GM21447 (cell line): Measurements from ENCODE around the gene SPC24.
"Not testable (repeated sequence)": the region's sequence is repeated elsewhere in the genome, so short reads cannot be mapped to it uniquely, and the experiment has no call there.

ENCODE experiments used
- ATAC-seq: cut with Tn5 transposase; IDR thresholded peaks from one replicate; pipeline ENCODE4 v1.9.1; 2021; ENCODE audit not compliant: unreplicated experiment

Gene SPC24

DNA sequence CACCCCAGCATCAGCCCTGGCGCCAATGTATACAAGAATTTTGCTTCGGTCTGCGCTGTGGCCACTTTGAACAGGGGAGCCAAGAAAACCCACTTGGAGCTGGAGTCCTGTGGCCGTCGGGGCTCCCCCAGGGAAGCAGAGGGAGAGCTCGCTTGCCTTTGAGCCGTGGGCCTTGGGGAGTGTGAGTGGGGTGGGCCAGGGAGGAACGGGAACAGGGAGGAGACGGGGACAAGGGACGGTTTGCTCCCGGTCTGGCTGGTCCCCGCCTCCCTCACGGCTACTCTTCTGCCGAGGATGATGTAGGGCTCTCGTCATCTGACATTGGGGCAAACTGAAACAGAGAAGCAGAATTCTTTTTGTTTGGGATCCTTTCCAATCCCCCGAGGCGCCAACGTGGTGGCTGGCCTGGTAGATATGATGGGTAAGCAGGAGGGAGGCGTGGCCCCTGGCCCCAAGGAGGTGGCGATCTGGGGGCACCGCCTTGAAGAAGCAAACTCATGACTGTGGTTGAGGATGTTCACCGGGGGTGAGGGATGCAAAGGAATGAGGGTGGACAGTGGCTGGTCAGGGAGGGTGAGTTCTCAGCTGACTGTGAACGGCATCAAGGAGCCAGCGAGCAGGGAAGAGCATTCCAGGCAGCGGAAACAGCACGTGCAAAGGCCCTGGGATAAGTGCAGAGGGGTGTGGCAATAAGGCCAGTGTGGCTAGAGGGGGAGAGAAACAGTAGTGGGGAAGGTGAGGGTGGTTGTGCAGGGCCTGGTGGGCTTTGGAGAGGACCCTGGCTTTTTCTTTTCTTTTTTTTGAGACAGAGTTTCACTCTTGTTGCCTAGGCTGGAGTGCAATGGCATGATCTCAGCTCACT is 10.9 kb upstream of the SPC24 start:
- no peak for ATAC-seq

DNA sequence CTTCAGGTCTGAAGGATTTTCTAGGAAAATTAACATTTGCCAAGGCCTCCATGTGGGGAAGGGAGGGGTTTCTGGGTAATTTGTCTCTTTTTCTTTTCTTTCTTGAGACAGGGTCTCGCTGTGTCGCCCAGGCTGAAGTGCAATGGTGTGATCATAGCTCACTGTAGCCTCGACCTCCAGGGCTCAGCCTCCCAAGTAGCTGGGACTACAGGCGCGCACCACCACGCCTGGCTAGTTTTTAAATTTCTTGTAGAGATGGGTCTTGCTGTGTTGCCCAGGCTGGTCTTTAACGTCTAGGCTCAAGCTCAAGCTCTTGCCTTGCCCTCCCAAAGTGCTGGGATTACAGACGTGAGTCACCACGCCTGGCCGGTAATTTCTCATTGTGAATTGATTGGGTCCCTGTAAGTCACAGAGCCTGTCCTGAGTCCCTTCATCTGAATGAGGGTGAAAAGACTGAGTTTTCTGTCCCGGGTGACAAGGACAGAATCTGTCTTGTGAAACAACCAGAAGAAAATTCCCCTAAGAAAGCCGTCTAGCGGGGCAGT is 10.0 kb upstream of the SPC24 start:
- no peak for ATAC-seq

DNA sequence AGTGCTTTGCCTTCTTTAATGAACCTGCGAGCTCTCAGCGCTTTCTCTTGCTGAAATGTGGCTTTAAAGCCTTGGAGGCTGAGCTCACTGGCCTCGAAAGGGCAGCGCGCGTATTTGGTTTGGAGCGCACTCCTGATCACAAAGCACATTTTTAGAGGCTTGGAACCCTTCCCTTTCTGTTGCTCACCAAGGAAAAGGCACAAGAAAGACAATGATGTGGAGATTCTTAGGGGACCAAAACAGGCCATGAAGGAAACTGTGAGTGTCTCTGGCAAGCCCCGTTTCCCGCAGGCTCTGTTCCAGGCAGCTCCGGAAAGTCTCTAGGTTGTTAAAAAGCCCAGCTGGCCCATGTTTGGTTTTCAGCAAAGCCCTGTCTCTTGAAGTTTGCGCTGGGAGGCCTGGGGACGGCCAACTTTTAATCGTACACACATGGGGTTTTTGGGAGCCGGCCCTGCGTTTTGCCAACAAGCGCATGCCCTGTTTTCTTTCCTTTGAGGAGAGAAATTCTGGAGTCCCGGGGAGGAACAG is 9.4 kb upstream of the SPC24 start:
- no peak for ATAC-seq

DNA sequence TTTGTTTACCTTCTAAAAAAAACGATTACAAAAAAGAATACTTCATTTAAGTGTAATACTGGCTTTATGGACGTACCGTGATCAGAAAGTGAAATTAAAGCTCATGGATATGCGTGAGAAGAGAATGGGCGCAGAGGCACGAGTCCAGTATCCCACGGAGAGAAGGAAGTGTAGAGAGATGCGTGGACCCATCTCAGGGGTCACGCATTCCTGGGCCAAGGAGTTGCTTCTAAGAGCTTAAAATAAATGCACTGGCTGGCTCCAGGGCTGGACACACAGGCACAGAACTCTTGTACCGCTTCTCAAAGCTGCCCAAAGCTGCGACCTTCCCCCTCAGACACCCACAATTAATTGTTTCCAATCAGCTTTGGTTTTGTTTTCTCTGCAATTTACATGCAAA is 8.7 kb upstream of the SPC24 start:
- ATAC-seq = no peak

DNA sequence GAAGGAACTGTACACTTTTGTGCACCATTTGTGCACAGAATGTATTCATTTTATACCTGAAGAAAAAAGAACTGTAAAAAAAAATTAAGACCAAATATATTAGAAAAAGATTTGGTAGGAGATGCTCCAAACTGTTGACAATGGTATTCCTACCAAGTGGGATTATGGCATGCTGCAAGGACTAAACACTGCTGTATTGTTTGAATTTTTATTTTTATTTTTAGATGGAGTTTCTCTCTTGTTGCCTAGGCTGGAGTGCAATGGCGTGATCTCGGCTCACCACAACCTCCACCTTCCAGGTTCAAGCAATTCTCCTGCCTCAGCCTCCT is 4.8 kb upstream of the SPC24 start:
- ATAC-seq = not testable (repeated sequence)

DNA sequence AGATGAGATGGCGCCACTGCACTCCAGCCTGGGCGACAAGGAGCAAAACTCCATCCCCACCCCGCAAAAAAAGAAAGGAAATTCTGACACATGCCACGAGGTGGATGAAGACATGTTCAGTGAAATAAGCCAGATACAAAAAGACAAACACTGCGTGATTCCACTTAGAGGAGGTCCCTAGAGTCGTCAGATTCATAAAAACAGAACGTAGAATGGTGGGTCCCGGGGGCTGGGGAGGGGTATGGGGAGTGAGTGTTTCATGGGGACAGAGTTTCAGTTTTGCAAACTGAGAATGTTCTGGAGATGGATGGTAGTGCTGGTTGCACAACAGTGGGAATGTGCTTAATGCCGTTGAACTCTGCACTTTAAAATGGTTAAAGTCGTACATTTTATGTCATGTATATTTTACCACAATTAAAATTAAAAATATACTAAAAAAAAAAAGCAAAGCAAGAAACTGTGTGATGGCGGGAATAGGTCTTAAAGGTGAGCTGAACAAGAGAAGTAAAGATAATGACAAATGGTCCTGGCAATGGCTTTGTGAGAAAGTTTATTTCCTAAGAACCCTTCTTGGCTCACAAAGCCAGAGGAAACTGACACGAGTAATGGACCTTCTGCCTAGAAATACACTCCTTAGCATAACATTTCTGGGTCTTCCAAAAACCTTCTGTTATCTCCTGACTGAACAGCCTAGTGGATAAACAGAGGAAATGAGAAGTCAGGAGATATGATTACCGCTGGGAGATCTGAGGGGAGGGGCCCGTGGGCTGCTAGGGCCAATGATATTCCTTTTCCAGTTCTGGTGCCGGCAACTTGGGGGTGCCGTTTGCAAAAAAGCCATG is 4.2 kb upstream of the SPC24 start:
- no peak for ATAC-seq

DNA sequence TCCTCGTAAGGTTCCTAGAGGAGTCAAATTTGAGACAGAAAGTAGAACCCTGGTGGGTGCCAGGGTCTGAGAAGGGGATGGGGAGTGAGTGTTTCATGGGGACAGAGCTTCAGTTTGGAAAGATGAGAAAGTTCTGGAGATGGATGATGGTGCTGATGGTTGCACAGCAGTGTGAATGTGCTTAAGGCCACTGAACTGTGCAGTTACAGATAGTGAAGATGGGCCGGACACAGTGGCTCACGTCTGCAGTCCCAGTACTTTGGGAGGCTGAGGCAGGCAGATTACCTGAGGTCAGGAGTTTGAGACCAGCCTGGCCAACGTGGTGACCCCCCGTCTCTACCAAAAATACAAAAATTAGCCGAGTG is 917 bp downstream of the SPC24 start:
- ATAC-seq = no peak

DNA sequence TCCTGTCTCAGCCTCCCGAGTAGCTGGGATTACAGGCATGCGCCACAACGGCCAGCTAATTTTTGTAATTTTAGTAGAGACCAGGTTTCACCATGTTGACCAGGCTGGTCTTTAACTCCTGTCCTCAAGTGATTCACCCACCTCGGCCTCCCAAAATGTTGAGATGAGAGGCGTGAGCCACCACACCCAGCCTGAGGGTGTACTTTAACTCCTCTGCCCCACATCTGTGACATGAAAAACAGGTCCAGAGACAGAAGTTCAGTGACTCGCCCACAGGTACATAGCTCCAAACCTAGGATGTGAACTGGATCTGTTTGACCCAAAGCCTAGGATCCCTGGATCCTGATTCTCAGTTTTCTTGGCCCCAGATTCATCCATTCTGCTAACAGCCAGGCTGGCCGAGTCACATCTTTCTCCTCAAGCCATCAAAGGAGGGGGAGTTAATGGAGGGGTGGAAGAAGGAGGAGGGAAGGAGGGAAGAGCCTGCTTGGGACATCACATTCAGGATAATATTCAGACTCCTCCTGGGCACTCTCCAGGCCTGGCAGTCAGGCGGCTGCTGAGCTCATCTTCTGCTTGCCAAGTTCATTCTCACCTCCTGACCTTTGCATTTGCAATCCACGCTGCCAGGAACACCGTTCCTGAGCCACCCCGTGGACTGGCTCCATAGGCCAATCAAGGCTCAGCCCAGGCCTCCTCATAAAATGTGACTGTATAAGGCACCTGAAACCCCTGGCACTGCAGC is 3.1 kb downstream of the SPC24 start:
- no peak for ATAC-seq

DNA sequence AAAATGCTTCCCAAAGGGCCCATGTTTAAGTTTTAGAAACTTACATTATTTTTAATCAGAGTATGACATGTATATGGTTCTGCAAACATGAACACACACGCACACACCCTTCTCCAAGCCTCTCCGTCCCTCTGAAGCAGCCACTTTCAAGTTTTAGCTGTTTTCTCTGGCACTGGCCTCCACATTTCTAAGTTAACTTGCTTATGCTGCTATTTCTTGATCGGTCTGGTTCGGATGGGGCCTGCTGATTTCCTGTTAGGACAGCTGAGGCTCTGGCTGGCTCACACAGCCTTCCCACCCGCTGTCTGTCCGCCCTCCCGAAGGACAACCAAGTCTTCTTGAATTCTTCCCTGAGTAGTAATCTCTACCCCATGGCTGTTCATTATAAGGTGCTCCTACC is 4.4 kb downstream of the SPC24 start:
- ATAC-seq = no peak

DNA sequence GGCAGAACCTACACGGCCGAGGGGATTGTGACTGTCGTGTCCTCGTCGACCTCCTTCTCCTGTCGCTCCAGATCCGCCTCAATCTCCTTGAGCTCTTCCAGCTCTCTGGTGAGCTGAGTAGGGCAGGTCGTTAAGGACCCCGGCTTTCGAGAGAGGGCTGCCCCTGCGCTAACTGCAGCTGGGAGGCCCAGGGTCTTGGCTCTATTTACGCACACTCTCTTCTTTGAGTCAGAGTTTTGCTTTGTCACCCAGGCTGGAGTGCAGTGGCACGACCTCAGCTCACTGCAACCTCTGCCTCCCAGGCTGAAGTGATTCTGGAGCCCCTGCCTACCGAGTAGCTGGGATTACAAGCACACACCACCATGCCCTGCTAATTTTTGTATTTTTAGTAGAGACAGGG is 7.6 kb downstream of the SPC24 start:
- no peak for ATAC-seq

DNA sequence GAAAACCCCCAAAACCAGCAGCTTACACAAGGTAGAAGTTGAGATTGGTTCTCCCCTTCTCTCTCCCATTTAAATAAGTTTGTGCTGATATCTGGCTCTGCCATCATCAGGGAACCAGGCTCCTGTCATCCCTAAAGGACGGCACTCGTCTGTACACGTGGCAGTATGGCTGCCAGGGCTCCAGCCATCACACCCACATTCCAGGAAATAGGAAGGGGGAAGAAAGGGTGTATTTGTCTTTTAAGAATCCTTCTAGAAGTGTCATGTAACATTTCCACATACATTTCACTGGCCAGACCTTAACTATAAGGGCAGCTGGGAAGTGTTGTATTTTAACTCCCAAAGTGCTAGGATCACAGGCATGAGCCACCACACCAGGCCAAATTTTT is 10.1 kb downstream of the SPC24 start:
- no peak for ATAC-seq

DNA sequence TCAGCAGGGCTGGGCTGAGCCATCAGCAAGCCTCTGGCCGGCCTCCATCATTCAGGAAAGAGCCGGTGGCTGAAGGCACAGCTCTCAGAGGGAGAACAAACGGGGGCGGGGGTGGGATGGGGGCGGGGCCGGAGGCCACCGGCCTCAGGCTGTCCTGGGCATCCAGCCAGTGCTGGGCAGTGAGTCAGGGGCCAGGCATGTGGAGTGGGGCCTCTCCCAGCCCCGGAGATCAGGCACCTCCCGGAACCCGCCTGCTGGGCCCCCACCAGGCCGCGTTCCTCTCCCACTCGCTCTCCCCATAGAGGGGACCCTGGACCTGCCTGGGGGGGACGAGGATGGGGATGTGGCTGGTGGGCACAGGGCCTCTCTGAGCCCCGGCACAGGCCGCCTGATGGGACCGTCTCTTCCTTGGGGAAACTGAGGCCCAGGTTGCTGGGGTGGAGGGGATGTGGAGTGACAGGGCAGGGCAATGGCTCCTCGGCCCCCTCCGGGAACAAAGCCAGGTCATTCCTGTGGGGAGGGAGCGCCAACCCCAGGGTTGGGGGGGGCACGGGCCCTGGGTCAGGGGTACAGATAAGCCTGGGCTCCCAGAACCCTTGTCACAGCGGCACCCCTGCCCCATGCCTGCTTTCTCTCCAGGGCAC is 12.9 kb downstream of the SPC24 start:
- ATAC-seq = no peak

DNA sequence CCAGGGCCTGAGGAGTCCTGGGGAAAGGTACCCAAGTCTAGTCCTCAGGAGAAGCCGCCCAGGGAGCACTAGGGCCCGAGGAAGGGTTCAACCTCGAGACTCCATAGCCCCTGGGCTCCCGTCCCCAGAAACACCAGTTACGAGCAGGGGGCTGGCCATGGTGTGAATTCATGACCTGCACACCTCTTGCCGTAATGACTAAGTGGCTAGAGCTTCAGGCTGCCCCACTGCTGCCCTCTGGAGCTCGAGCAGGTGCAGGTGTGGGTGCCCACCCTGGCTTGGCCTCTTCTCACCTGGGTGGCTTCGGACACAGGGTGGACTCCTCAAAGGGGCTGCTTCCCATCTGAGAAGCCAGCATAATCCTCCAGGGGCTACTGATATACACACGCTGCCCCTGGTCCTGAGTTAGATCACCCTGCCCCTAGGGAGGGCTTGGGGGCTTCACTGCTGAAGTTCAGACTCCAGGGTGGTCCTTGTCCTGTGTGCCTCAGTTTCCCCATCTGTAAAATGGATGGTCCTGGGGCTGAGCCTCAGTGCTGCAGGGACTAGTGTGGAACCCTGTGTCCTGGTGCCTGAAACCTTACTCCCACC is 13.6 kb downstream of the SPC24 start:
- ATAC-seq = no peak

DNA sequence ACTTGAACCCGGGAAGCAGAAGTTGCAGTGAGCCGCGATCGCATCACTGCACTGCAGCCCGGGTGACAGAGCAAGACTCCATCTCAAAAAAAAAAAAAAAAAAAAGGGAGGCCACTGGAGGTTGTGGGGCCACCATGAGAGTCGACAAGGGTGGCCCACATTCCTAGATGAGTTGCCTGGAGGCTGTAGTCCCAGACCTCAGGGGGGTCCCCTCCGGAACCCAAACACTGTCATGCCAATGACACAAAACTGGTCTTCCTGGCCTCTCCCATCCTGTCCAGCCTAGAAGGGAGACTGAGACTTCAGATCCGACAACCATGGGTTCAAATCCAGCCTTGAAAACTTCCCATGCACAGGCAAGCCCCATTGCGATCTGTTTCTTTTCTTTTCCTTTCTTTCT is 14.7 kb downstream of the SPC24 start:
- ATAC-seq = no peak

DNA sequence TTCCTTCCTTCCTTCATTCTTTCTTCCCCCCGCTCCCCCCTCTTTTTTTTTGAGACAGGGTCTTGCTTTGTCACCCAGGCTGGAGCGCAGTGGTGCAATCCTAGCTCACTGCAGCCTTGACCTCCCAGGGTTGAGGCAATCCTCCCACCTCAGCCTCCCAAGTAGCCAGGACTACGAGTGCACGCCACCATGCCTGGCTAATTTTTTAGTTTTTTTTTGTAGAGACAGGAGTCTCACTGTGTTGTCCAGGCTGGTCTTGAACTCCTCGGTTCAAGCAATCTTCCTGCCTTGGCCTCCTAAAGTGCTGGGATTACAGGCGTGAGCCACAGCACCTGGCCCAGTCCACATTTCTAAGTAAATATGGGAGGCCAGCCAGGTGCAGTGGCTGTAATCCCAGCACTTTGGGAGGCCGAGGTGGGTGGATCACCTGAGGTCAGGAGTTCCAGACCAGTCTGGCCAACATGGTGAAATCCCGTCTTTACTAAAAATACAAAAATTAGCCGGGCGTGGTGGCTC is 15.5 kb downstream of the SPC24 start:
- not testable (repeated sequence) for ATAC-seq

DNA sequence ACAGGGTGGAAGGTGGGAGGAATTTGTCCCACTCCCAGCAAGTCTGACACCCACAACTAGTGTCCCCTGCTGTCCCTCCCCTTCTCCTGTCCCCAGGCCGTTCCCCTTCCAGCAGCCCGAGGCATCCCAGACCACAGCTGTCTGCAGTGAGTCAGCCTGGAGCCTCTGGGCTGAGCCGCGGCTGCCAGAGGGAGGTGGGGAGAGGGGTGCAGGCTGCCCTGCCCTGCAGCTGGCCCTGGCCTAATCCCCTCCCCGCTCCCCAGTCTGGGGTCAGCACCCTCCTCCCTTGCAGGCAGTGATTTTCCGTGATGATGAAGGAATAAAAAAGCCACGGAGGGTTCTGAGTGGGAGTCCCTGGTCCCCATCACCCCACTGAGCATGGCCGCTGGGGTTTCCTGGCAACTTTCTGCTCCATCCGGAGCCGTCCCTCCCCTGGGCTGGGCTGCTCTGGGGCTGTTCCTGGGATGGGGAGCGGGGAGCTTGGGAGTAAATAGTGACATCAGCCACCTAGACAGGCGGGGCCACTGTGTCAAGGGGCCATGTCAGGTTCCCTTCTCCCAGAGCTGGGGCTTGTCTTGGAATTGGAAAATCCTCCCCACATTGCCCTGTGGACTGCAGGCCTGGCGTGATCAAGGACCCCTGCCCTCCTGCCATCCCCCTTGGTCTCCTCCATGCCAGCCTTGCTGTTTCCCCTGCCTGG is 16.8 kb downstream of the SPC24 start:
- no peak for ATAC-seq

DNA sequence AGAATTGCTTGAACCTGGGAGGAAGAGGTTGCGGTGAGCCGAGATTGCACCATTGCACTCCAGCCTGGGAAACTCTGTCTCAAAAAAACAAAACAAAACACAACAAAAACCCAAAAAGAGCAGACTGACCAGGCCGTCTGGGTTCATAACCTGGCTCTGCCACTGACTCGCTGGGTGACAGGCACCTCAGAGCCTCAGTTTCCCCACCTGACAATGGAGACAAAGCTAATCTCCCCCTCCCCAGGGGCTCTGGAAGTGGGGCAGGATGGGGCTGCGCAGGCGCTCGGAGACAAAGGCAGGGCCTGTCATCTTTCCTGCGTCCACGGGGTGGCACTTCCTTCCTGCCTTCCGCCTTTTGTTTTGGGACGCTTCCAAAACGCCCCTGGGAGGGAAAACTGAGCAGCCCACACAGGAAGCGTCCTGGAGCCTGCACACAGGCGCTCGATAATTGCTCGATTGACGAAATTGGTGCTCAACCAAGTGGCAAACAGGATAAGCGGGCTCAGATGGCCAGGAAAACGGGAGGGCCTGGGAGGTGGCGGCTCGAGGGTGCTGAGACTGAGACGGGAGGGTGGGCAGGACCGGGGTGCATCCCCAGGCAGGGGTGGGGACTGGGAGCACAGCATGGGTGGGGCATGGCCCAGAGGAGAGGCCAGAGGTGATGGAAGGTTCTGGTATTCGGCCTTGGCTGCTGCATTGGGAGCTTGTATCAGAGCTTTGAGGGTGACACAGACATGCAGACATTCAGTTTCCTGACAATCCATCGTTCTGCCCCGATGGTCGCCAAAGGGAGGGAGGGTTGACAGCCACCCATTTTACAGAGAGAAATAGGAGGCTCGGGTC is 17.8 kb downstream of the SPC24 start:
- no peak for ATAC-seq

DNA sequence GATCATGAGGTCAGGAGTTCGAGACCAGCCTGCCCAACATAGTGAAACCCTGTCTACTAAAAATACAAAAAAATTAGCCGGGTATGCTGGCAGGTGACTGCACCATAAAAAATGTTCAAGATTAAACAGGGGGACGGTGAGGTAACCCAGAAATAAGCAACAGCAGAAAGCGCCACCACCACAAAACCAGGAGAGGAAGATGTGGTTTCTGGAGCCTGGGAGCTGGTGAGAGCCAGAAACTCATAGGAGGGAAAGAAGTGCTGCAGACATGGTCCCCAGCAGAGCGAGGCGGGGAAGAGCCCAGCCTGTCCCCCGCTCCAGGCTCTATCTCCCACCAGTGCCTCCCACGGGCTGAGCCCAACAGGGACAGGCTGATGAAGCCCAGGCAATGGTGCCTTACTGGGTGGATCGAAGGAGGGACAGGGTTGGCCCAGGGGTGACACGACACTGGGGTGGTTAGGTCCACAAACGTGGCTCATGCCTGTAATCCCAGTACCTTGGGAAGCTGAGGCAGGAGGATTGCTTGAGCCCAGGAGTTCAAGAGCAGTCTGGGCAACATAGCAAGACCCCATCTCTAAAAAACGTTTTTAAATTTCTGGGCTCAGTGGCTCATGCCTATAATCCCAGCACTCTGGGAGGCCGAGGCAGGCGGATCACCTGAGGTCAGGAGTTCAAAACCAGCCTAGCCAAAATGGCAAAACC is 19.0 kb downstream of the SPC24 start:
- ATAC-seq = no peak
